BJ (cell line): ENCODE measurements around the gene BRPF3. TPM values are rescaled to one million over a fixed set of nuclear protein-coding genes. Genes with fewer than 3 reads are reported as not detected.

ENCODE experiments used
- CTCF ChIA-PET: fragments of 350-600 bp; formaldehyde crosslinking; extraction: SDS; loops from one replicate; lab custom pipeline; 2021; ENCODE audit warnings: antibody characterized with exemption, inconsistent platforms; lab: Yijun Ruan, JAX
- POLR2A ChIA-PET: fragments of 300-600 bp; sonication (Branson Sonifier 250); formaldehyde crosslinking; extraction: SDS; loops from one replicate; lab custom pipeline; 2021; ENCODE audit warnings: antibody characterized with exemption; lab: Charles Lee
- DNase-seq: peaks from one replicate; pipeline ENCODE4 v3.0.0-alpha.2; 2011; ENCODE audit warnings: low read depth
- H3K27me3 ChIP-seq: 2 replicates; pipeline ENCODE4 v1.6.0; 2011; ENCODE audit warnings: low read length; ENCODE audit not compliant: control insufficient read depth, insufficient read depth
- H3K36me3 ChIP-seq: 2 replicates; pipeline ENCODE4 v1.5.1; 2011; ENCODE audit warnings: low read length; ENCODE audit not compliant: control insufficient read depth, insufficient read depth
- H3K4me3 ChIP-seq: 2 replicates; pipeline ENCODE4 v1.5.1; 2011; ENCODE audit warnings: low read depth, mild to moderate bottlenecking, control low read depth, low read length
- CTCF ChIP-seq: IDR thresholded peaks from 2 replicates; pipeline ENCODE4 v1.5.1; 2011; ENCODE audit warnings: low read depth, mild to moderate bottlenecking, control low read depth, inconsistent platforms, low read length, moderate library complexity; ENCODE audit not compliant: insufficient read depth
- polyA plus RNA-seq: library from polyadenylated mRNA; depleted of rRNA; stranded (reverse); fragments of >200 nt; gene quantifications from 2 replicates; pipeline ENCODE4 v1.2.3, GENCODE V29; 2011

Gene BRPF3
- polyA plus RNA-seq, 1 experiment, result 13.2 TPM

- CTCF ChIA-PET, result interaction anchor here (0.6 to 1.1 kb wide), 3 partner anchors 59 to 1322 kb away, joined by 3 to 4 read pairs (median 4); no protein-coding TSS in a partner anchor
- Histone ChIP-seq H3K27me3 (no peaks in the 10 kb centered on the region), H3K36me3 (no peaks in the 10 kb centered on the region), H3K4me3 (no peak overlapping the region)
- no peak for DNase-seq
- TF ChIP-seq CTCF, result no peak
- POLR2A ChIA-PET, result interaction anchor here (0.6 kb wide), 1 partner anchor 140 kb away, joined by 4 read pairs; no protein-coding TSS in a partner anchor
Measured at GRCh38 chr6:36244641-36245280, 48.2 kb downstream of the BRPF3 start.

- TF ChIP-seq CTCF, result no peak
- no peak for DNase-seq
- CTCF ChIA-PET, result interaction anchor here (0.6 to 1.1 kb wide), 4 partner anchors 57 to 1321 kb away, joined by 3 to 4 read pairs (median 4); no protein-coding TSS in a partner anchor
- H3K4me3 ChIP-seq, result no peak overlapping the region
- POLR2A ChIA-PET, result no interaction called here
- H3K36me3 ChIP-seq, result no peaks in the 10 kb centered on the region
- no peaks in the 10 kb centered on the region for H3K27me3 ChIP-seq
Measured at GRCh38 chr6:36245572-36246061, 49.1 kb downstream of the BRPF3 start.

- POLR2A ChIA-PET, result no interaction called here
Measured at GRCh38 chr6:36246506-36247268, 50.1 kb downstream of the BRPF3 start.

GRCh38 chr6:36247693-36248092 is 51.1 kb downstream of the BRPF3 start:
- POLR2A ChIA-PET, result no interaction called here
- no peaks in the 10 kb centered on the region for H3K36me3 ChIP-seq
- no peak for DNase-seq
- no peak overlapping the region for H3K4me3 ChIP-seq
- CTCF ChIA-PET, result no interaction called here
- TF ChIP-seq CTCF, result no peak
- H3K27me3 ChIP-seq, result no peaks in the 10 kb centered on the region

More at GRCh38 chr6:36246506-36247268, 50.1 kb downstream of the BRPF3 start:
- DNase-seq, result no peak
- CTCF ChIA-PET, result interaction anchor here (1.0 kb wide), 1 partner anchor 56 kb away, joined by 3 read pairs; no protein-coding TSS in a partner anchor
- no peaks in the 10 kb centered on the region for H3K27me3 ChIP-seq
- TF ChIP-seq CTCF, result no peak
- H3K4me3 ChIP-seq, result no peak overlapping the region
- H3K36me3 ChIP-seq, result no peaks in the 10 kb centered on the region

- H3K4me3 ChIP-seq, result no peak overlapping the region
- TF ChIP-seq CTCF, result peak; percentile 18; the same call in 1 of the 2 replicates
- POLR2A ChIA-PET, result no interaction called here
- DNase-seq, result no peak
- H3K27me3 ChIP-seq, result no peaks in the 10 kb centered on the region
- no peaks in the 10 kb centered on the region for H3K36me3 ChIP-seq
- CTCF ChIA-PET, result interaction anchor here (0.7 to 1.1 kb wide), 4 partner anchors 16 to 221 kb away, joined by 3 to 4 read pairs (median 3); partner anchors contain the start of gene MAPK14
Measured at GRCh38 chr6:36248980-36249379, 52.4 kb downstream of the BRPF3 start.
